Spleen (tissue), 7 donors: ENCODE data around the gene ZDHHC14.

Experiments
- CTCF ChIP-seq, 11 experiments: fragments of 200-600 bp in 7 of 11; fragments of 450-650 bp in 4 of 11; sonication (generic) in 4 of 11; IDR thresholded peaks in 8 of 11; conservative IDR thresholded peaks in 3 of 11; 1 replicate in 7 of 11; 2 replicates in 4 of 11; pipeline versions ENCODE4 v1.4.0 to v1.8.0; 2016 to 2021; ENCODE audit warnings: antibody characterized with exemption in 11 of 11, inconsistent platforms in 4 of 11, mild to moderate bottlenecking in 1 of 11
- POLR2AphosphoS5 ChIP-seq, 3 donors: sonication (generic); formaldehyde crosslinking; IDR thresholded peaks; one replicate each; pipeline ENCODE4 v1.5.1; 2017; ENCODE audit warnings: antibody characterized with exemption in 3 of 3
- donor health status: DM: no; HTN: no; CAD: no; lungs with moderate emphysema.
- donor health status: DM: no; HTN: no; CAD: no.
- donor health status: DM: no; HTN: no; CAD: no.

DNA sequence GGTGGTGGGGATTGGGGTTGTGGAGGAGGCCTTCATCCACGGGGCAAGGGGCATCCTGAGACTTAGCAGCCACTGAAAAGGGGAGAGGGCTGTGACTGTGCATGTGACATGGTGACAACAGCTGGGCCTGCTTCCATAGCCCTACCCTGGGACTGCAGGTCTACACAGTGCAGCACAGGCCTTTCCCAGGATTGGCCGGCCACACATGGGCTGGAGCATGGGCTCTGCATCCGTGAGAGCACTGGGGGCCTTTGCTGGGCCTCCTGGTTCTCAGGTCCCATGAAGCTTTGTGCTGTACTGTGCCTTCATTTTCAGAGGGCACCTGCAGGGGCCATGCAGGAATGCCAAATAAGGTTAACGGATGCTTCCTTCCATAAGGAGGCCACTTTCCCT, 56.0 kb downstream of the ZDHHC14 start:
- TF ChIP-seq POLR2AphosphoS5 (IDR thresholded peaks at IDR 0.05) (no peak), CTCF (IDR thresholded peaks at IDR 0.05 in 8 of 11, conservative IDR thresholded peaks at IDR 0.05 in 3 of 11) (no peak)
